ENCODE measurements around the gene ARHGAP28.

ARHGAP28 gene

DNA sequence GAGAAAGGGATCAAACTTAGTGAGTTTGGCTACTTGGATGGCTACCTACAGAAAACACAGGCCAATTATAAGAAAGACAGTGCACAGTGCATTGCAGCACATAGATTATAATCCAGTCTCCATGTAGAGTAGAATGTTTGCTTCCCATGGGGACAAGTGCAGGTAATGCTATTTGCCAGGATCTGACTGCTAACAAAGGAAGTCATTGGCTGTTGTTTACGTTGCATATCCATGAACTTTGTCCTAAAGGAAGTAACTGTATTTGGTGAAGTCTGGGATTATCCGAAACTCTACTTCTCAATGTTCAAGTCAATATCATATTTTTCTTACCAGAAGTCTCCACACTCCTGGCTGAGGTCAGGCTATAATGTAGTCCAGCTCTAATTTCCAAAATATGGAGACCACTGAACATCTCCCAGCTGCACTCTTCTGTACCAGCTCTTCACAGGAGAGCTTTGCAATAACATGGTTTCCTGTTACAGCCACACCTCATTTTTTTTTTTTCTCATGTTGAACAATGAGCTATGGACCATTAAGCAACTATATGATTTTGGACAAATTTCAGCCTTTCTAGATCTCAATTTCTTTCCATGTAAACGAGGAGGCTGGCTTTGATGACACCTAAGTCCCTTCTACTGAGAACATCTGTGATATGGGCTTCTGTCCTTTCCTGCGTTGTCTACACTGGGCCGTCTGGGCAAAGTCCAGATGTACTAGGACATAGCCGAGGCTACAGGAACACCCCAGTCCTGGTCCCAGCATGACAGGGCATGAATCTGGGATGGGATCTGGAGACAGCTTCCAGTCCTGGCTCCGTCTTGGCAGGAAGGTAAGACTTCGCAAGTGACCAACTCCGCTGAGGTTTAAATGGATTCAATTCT is 233.3 kb downstream of the ARHGAP28 start:
- no peak overlapping the region for H3K27ac ChIP-seq (ENCODE audit: low read depth, low read length)
- no peaks in the 10 kb centered on the region for H3K9me2 ChIP-seq (replicated peaks; ENCODE audit: control insufficient read depth, low read length)
- no peak overlapping the region for H3K4me2 ChIP-seq (ENCODE audit: low read length)
- no peak overlapping the region for H3K4me3 ChIP-seq (ENCODE audit: low read length)
- TF ChIP-seq, protein P1, sequence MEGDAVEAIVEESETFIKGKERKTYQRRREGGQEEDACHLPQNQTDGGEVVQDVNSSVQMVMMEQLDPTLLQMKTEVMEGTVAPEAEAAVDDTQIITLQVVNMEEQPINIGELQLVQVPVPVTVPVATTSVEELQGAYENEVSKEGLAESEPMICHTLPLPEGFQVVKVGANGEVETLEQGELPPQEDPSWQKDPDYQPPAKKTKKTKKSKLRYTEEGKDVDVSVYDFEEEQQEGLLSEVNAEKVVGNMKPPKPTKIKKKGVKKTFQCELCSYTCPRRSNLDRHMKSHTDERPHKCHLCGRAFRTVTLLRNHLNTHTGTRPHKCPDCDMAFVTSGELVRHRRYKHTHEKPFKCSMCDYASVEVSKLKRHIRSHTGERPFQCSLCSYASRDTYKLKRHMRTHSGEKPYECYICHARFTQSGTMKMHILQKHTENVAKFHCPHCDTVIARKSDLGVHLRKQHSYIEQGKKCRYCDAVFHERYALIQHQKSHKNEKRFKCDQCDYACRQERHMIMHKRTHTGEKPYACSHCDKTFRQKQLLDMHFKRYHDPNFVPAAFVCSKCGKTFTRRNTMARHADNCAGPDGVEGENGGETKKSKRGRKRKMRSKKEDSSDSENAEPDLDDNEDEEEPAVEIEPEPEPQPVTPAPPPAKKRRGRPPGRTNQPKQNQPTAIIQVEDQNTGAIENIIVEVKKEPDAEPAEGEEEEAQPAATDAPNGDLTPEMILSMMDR (IDR thresholded peaks at IDR 0.05; ENCODE audit: low read depth, low read length, poor library complexity, severe bottlenecking), result no peak
- no peak for TF ChIP-seq EZH2phosphoT487 (IDR thresholded peaks at IDR 0.05; ENCODE audit: borderline replicate concordance, low read length)
- H3K27me3 ChIP-seq (ENCODE audit: control insufficient read depth, low read length), result no peaks in the 10 kb centered on the region
- H3K4me1 ChIP-seq (ENCODE audit: control insufficient read depth, low read length), result no peaks in the 10 kb centered on the region
- H3K9me3 ChIP-seq (ENCODE audit: control insufficient read depth, insufficient read depth, low read length), result no peaks in the 10 kb centered on the region
- no peaks in the 10 kb centered on the region for H3F3A ChIP-seq (ENCODE audit: control insufficient read depth, insufficient read depth)
- no peaks in the 10 kb centered on the region for H3K79me2 ChIP-seq (ENCODE audit: control insufficient read depth, low read length)
- no peaks in the 10 kb centered on the region for H3K36me3 ChIP-seq (ENCODE audit: control insufficient read depth, low read length)
- no peaks in the 10 kb centered on the region for H4K20me1 ChIP-seq (ENCODE audit: control insufficient read depth, insufficient read depth, low read depth, low read length)

DNA sequence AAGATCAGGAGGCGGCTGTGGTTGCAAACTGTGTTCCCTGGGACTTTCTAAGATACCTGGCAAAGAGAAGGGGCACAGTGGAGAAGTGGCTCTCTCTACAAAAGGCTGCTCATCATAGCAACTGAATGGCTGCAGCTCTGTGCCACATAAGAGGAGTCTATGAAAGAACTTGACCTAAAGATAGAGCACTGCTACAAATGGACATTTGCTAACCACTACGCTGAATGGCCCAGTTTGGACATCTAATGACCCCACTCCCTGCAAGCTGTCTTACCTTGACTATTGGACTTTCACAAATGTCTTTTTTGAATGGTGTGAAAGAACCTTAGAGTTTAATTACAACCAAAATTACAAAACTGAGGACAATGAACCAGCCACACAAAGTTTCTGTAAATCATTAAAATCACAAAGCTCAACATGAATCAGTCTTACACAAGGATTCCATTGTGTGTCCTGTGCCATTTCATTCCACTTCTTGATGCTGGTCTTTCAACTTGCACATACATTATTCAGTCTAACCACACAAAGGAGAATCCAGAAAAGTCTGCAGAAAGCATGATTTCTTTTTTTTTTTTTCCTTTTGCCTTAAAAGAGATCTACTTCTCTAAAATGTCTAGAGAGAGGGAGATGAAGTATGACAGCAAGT is 234.1 kb downstream of the ARHGAP28 start:
- no peak overlapping the region for H3K4me3 ChIP-seq (ENCODE audit: low read length)
- H3K4me2 ChIP-seq (ENCODE audit: low read length), result no peak overlapping the region
- H3K9me2 ChIP-seq (replicated peaks; ENCODE audit: control insufficient read depth, low read length), result no peaks in the 10 kb centered on the region
- H3K79me2 ChIP-seq (ENCODE audit: control insufficient read depth, low read length), result no peaks in the 10 kb centered on the region
- H4K20me1 ChIP-seq (ENCODE audit: control insufficient read depth, insufficient read depth, low read depth, low read length), result no peaks in the 10 kb centered on the region
- no peaks in the 10 kb centered on the region for H3F3A ChIP-seq (ENCODE audit: control insufficient read depth, insufficient read depth)
- H3K27ac ChIP-seq (ENCODE audit: low read depth, low read length), result no peak overlapping the region
- TF ChIP-seq, protein P1 (IDR thresholded peaks at IDR 0.05; ENCODE audit: low read depth, low read length, poor library complexity, severe bottlenecking), result no peak
- no peak for TF ChIP-seq EZH2phosphoT487 (IDR thresholded peaks at IDR 0.05; ENCODE audit: borderline replicate concordance, low read length)
- no peaks in the 10 kb centered on the region for H3K27me3 ChIP-seq (ENCODE audit: control insufficient read depth, low read length)
- H3K9me3 ChIP-seq (ENCODE audit: control insufficient read depth, insufficient read depth, low read length), result no peaks in the 10 kb centered on the region; the same call in 1 of the 2 replicates
- no peaks in the 10 kb centered on the region for H3K36me3 ChIP-seq (ENCODE audit: control insufficient read depth, low read length)
- no peaks in the 10 kb centered on the region for H3K4me1 ChIP-seq (ENCODE audit: control insufficient read depth, low read length)
